Fibroblast of pulmonary artery (primary cell): ENCODE data around the gene GPRIN3.

ENCODE experiments used
- DNase-seq: peaks from one replicate; pipeline ENCODE4 v3.0.0-alpha.2; 2010; ENCODE audit warnings: low read depth
- H3K4me3 ChIP-seq: replicated peaks from 2 replicates; pipeline ENCODE4 v1.5.1; 2011; ENCODE audit warnings: low read depth, mild to moderate bottlenecking, control low read depth, low read length, moderate library complexity
- TF ChIP-seq, protein P1 (sequence below): IDR thresholded peaks from 2 replicates; pipeline ENCODE4 v1.5.1; 2011; ENCODE audit warnings: mild to moderate bottlenecking, control low read depth, low read length, inconsistent platforms; ENCODE audit errors: missing control alignments

Gene GPRIN3

DNA sequence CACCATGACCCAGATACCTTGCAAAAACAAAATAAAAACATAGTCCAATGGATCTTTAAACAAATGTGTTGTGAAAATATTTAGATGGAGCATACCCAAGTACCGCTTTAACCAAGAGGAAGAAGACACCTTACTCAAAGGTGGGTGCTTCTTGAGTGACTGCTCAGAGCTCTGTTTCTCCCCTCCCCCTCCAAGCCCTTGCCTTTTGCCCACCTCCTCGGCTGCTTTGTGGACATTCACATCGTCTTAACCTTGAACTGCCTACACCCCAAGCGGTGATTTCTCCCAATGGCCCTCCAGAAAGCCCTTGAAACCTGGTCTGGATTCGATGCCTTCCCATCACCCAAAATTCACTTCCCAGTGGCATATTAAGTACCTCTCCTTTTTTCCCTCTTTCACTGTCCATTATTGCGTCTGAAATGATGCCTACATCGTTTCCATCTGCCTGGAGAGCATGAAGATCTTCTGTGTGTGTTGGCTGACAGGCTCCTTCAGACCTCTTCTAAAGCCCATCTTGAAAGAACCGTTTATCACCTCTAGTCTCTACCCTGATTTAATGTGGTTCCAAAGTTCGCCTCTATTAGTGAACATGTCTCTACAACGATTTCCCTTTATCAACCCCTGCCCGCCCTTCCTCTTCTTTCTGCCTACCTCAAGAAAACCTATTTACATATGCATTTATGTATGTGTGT, 968 bp downstream of the GPRIN3 start:
- DNase-seq = no peak
- TF ChIP-seq, protein P1, sequence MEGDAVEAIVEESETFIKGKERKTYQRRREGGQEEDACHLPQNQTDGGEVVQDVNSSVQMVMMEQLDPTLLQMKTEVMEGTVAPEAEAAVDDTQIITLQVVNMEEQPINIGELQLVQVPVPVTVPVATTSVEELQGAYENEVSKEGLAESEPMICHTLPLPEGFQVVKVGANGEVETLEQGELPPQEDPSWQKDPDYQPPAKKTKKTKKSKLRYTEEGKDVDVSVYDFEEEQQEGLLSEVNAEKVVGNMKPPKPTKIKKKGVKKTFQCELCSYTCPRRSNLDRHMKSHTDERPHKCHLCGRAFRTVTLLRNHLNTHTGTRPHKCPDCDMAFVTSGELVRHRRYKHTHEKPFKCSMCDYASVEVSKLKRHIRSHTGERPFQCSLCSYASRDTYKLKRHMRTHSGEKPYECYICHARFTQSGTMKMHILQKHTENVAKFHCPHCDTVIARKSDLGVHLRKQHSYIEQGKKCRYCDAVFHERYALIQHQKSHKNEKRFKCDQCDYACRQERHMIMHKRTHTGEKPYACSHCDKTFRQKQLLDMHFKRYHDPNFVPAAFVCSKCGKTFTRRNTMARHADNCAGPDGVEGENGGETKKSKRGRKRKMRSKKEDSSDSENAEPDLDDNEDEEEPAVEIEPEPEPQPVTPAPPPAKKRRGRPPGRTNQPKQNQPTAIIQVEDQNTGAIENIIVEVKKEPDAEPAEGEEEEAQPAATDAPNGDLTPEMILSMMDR = no peak
- no peak overlapping the region for H3K4me3 ChIP-seq

DNA sequence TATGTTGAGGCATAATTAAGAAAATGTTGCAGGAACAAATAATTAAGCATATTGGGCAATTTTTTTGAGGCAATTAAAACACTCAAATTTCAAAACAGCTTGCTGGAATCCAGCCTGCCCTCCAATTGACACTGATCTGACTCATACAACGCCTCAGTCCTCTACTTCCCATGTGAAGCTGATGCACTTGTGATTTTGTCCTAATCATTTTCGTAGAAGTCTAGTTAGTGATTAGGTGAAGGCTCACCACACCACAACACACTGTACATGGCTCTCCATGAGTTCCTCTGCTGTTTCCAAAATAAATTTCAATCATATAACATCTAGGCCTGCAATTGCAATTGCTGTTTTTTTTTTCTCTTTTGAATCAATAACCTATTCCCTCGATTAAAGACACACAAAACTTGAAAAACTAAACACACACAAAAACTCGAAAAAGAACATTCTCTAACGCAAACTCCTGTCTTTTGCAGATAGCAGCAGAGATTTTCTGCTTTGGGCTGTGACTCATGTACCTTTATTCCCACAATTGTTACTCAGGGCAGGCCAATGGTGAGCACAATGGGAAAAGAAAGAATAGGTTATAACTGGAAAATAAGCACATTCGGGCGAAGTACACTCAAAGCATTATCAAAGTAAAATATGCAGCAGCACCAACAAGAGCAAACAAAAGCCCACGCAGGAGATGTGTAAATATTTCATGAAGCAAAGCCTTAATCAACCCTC, 1.7 kb downstream of the GPRIN3 start:
- peak; percentile 30 for DNase-seq
- no peak overlapping the region for H3K4me3 ChIP-seq
- TF ChIP-seq, protein P1 = no peak

DNA sequence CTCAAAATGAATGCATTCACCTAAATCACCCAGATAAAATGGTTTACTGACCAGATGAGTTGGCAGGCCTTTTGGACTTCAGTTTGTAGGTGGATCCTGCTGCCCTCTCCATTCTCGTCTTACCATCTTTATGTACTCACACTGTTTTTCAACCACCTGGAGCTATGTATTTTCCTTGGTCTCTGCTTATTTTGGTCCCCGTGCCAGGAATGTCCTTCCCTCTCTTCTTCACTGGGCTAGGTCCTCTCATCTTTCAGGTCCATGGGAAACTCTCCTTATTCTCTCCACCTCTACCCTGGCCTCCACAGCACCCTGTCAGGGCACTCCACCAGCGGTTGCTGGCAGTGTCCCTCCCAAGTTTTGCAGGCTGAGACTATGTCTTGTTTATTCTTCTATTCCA, 2.6 kb downstream of the GPRIN3 start:
- H3K4me3 ChIP-seq = no peak overlapping the region
- TF ChIP-seq, protein P1 = no peak
- no peak for DNase-seq

DNA sequence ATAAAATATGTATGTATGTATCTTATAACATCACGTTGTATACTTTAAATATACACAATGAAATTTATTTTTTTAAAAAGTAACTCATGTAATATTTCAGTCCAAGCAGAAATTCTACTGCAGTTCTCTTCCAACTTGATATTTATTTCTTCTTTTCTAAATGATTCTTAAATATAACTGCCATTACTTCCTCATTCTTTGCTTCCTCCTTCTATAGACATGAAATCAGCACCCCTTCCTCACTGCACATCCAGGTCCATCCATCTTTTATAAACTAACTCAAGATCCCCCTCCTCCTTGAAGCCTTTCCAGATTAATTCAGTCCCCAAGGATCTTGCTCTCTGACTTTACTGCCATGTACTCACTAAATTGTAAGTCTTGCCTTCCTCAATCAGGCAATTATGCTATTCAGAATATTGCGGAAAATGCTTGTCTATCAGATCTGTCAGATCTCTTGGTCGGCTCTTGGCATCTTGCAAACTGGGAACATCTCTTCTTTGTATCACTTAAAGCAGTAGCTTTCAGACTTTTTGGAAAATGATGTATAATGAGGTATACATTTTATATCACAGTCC, 3.7 kb downstream of the GPRIN3 start:
- no peak overlapping the region for H3K4me3 ChIP-seq

DNA sequence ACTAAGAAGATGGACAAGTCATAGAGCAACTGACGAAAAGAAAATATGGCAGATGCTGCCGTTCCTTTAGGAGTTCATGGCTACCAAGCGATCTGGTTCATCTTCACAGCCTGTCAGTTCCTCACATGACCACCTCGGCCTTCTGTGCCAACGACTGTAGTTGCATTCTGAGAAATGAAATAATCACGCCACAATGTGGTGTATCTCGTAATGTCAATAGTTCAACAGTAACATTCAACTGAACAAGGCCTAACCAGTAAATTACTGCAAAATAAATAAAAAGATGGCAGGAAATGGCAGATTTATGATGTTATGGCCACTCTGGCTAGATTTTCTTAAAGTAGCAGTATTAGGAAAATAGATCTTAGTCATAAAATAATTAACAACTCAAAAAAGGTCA, 4.4 kb downstream of the GPRIN3 start:
- TF ChIP-seq, protein P1 = no peak
- no peak for DNase-seq
- H3K4me3 ChIP-seq = no peak overlapping the region

More for the DNA sequence above, 3.7 kb downstream of the GPRIN3 start:
- TF ChIP-seq, protein P1 = no peak
- DNase-seq = no peak

DNA sequence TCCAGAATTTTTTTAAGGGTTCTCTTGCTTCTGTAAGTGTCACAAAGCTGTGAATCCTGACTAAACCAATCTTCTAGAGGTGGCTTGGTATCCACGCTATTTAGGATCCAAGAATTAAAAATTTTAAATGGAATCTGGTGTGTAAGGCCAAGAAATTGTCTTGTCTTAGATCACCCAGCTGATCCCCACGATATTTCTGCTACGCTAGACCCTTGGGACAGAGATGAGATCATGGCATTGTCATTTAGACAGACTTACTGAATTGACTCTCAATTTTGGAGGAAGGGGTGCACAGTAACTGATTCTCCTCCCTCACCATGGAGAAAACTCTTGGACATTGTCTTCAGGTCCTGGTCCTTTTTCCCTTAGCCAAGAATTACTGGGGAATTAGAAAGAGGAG, 5.7 kb downstream of the GPRIN3 start:
- TF ChIP-seq, protein P1 = no peak
- no peak for DNase-seq
- no peak overlapping the region for H3K4me3 ChIP-seq
